ENCODE results near the gene BMERB1. TPM values are rescaled to one million over a fixed set of nuclear protein-coding genes. Genes with fewer than 3 reads are reported as not detected.

The BMERB1 gene
- total and polyA plus RNA-seq, 9 of the 15 experiments (the other 6 are each of a cell fraction or from before 2014, with no cell fraction given), result 0.29 to 2.9 (median 0.94) TPM

DNA sequence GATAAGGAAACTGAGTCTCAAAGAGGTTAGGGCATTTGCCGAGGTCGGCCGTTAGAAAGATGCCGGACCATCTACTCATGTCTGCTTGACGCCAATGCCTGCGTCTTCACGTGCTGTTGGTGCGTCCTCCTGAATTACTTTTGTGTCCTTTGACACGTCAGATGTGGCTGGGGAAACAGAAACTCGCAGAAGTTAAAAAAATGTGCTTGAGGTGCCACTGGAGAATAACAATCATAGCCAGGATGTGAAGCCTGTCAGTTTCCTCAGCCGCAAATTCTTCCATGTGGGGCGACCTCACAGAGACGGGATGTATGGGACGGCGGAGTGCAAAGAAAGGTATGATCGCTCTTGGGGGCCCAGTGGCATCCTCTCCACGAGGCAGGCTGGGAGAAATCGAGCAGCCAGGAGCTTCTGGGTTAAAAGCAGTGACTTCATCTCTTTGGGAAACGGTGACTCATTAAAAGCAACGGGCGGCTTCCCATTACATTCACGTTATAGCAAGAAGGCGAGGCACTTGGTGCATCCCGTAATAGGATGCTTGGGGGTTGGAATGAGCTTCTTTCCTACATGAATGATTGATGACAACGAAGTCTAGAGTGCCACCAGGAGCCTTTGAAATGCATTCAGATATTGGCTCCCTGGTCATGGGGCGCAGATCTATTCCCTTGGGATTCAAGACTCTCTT lies 67.8 kb downstream of the BMERB1 start (continued):
- TF ChIP-seq, protein P1, sequence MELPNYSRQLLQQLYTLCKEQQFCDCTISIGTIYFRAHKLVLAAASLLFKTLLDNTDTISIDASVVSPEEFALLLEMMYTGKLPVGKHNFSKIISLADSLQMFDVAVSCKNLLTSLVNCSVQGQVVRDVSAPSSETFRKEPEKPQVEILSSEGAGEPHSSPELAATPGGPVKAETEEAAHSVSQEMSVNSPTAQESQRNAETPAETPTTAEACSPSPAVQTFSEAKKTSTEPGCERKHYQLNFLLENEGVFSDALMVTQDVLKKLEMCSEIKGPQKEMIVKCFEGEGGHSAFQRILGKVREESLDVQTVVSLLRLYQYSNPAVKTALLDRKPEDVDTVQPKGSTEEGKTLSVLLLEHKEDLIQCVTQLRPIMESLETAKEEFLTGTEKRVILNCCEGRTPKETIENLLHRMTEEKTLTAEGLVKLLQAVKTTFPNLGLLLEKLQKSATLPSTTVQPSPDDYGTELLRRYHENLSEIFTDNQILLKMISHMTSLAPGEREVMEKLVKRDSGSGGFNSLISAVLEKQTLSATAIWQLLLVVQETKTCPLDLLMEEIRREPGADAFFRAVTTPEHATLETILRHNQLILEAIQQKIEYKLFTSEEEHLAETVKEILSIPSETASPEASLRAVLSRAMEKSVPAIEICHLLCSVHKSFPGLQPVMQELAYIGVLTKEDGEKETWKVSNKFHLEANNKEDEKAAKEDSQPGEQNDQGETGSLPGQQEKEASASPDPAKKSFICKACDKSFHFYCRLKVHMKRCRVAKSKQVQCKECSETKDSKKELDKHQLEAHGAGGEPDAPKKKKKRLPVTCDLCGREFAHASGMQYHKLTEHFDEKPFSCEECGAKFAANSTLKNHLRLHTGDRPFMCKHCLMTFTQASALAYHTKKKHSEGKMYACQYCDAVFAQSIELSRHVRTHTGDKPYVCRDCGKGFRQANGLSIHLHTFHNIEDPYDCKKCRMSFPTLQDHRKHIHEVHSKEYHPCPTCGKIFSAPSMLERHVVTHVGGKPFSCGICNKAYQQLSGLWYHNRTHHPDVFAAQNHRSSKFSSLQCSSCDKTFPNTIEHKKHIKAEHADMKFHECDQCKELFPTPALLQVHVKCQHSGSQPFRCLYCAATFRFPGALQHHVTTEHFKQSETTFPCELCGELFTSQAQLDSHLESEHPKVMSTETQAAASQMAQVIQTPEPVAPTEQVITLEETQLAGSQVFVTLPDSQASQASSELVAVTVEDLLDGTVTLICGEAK (IDR thresholded peaks at IDR 0.05), result 0 out of 2 replicates have a peak, but pooled peaks have one; percentile 19
- TF ChIP-seq, protein P1 (CRISPR knock-in tag; IDR thresholded peaks at IDR 0.05), result no peak
- TF ChIP-seq, protein P2, sequence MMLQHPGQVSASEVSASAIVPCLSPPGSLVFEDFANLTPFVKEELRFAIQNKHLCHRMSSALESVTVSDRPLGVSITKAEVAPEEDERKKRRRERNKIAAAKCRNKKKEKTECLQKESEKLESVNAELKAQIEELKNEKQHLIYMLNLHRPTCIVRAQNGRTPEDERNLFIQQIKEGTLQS (IDR thresholded peaks at IDR 0.05), result peak; percentile 96
- TF ChIP-seq, protein P2 (CRISPR knock-in tag; conservative IDR thresholded peaks at IDR 0.05), result no peak
- TF ChIP-seq FOSL1 (tag; conservative IDR thresholded peaks at IDR 0.05), result peak; percentile 93
- TF ChIP-seq ZBTB1 (CRISPR knock-in tag; IDR thresholded peaks at IDR 0.05; ENCODE audit: borderline replicate concordance, low read depth), result no peak
- TF ChIP-seq, protein P3, sequence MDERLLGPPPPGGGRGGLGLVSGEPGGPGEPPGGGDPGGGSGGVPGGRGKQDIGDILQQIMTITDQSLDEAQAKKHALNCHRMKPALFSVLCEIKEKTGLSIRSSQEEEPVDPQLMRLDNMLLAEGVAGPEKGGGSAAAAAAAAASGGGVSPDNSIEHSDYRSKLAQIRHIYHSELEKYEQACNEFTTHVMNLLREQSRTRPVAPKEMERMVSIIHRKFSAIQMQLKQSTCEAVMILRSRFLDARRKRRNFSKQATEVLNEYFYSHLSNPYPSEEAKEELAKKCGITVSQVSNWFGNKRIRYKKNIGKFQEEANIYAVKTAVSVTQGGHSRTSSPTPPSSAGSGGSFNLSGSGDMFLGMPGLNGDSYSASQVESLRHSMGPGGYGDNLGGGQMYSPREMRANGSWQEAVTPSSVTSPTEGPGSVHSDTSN (CRISPR knock-in tag; IDR thresholded peaks at IDR 0.05; ENCODE audit: low read depth), result no peak
- TF ChIP-seq, protein P3 (tag; conservative IDR thresholded peaks at IDR 0.05; ENCODE audit: low read depth), result 0 out of 2 replicates have a peak, but pooled peaks have one; percentile 29
- TF ChIP-seq, protein P4, sequence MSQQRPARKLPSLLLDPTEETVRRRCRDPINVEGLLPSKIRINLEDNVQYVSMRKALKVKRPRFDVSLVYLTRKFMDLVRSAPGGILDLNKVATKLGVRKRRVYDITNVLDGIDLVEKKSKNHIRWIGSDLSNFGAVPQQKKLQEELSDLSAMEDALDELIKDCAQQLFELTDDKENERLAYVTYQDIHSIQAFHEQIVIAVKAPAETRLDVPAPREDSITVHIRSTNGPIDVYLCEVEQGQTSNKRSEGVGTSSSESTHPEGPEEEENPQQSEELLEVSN (IDR thresholded peaks at IDR 0.05; ENCODE audit: borderline replicate concordance in 1 of 2, extremely low read depth in 1 of 2, insufficient read depth in 1 of 2, insufficient read length in 1 of 2, low read depth in 1 of 2, low read length in 1 of 2, poor library complexity in 1 of 2, severe bottlenecking in 1 of 2), result peak in 1 of 2 experiments; percentile 38
- no peak for TF ChIP-seq MXI1 (IDR thresholded peaks at IDR 0.05; ENCODE audit: low read depth, low read length)
- no peak for TF ChIP-seq CHCHD3 (CRISPR knock-in tag; IDR thresholded peaks at IDR 0.05)
- no peak for TF ChIP-seq CBFB (CRISPR knock-in tag; IDR thresholded peaks at IDR 0.05)
- TF ChIP-seq EP400 (IDR thresholded peaks at IDR 0.05), result peak; percentile 42

Measured in K562 (cell line).